ENCODE data around the gene OMP. TPM values are rescaled to one million over a fixed set of nuclear protein-coding genes. Genes with fewer than 3 reads are reported as not detected.

The OMP gene
- total RNA-seq, 1 experiment from 2014 or later: not detected

DNA sequence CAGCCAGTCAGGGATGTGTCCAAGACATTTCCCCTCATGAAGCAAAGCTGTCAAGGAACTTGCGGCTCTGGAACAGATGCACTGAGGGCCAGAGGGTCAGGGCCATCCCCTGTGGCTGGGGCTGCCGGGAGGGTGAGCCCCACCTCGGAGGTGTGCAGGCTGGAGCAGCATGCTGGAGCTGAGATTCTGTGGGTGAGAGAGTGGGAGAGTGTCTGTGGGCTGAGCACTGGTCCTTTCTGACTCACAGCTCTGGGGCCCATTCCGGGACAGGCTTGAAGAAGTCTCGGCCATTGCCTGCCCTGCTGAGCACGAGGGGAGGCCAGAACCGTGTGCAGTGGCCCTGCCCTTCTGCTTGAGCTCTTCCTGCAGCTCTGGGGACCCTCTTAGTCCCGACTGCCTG is 2.1 kb downstream of the OMP start (continued):
- TF ChIP-seq, protein P1, sequence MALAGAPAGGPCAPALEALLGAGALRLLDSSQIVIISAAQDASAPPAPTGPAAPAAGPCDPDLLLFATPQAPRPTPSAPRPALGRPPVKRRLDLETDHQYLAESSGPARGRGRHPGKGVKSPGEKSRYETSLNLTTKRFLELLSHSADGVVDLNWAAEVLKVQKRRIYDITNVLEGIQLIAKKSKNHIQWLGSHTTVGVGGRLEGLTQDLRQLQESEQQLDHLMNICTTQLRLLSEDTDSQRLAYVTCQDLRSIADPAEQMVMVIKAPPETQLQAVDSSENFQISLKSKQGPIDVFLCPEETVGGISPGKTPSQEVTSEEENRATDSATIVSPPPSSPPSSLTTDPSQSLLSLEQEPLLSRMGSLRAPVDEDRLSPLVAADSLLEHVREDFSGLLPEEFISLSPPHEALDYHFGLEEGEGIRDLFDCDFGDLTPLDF (CRISPR knock-in tag; IDR thresholded peaks at IDR 0.05): no peak
- TF ChIP-seq OVOL2 (CRISPR knock-in tag; IDR thresholded peaks at IDR 0.05; ENCODE audit: borderline replicate concordance): no peak
- TF ChIP-seq, protein P2, sequence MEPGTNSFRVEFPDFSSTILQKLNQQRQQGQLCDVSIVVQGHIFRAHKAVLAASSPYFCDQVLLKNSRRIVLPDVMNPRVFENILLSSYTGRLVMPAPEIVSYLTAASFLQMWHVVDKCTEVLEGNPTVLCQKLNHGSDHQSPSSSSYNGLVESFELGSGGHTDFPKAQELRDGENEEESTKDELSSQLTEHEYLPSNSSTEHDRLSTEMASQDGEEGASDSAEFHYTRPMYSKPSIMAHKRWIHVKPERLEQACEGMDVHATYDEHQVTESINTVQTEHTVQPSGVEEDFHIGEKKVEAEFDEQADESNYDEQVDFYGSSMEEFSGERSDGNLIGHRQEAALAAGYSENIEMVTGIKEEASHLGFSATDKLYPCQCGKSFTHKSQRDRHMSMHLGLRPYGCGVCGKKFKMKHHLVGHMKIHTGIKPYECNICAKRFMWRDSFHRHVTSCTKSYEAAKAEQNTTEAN (CRISPR knock-in tag; IDR thresholded peaks at IDR 0.05): no peak
- TF ChIP-seq ZNF317 (CRISPR knock-in tag; IDR thresholded peaks at IDR 0.05; ENCODE audit: borderline replicate concordance, low read depth): no peak
- no peak for TF ChIP-seq ZNF263 (CRISPR knock-in tag; IDR thresholded peaks at IDR 0.05; ENCODE audit: low read depth)
- no peak for TF ChIP-seq NR2C2 (CRISPR knock-in tag; IDR thresholded peaks at IDR 0.05)

DNA sequence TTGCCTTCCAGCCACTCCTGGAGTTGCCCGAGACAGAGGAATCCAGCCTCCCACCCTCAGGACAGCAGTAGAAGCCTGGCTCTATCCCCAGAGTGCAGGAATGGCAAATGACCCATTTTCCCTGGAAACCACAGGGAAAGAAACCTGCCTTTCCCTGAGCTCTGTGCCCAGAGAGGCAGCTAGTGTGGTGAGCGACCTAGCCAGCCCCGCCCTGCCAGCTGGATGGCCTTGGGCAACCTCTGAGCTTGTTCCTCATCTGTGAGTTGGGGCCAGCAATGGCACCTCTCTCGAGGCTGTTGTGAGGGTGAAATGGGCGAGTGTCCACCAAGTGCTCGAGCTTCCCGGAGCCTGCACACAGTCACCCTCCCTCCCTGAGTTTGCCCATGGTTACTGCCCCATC is 3.7 kb downstream of the OMP start:
- Mint-ChIP-seq H3K4me1 (no peaks in the 10 kb centered on the region), H3K36me3 (no peaks in the 10 kb centered on the region), H3K27ac (no peak overlapping the region), H3K4me3 (no peak overlapping the region), H3K9me3 (no peaks in the 10 kb centered on the region), H3K27me3 (ENCODE audit: low read depth) (no peaks in the 10 kb centered on the region)
- TF ChIP-seq, protein P3, sequence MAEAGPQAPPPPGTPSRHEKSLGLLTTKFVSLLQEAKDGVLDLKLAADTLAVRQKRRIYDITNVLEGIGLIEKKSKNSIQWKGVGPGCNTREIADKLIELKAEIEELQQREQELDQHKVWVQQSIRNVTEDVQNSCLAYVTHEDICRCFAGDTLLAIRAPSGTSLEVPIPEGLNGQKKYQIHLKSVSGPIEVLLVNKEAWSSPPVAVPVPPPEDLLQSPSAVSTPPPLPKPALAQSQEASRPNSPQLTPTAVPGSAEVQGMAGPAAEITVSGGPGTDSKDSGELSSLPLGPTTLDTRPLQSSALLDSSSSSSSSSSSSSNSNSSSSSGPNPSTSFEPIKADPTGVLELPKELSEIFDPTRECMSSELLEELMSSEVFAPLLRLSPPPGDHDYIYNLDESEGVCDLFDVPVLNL (CRISPR knock-in tag; IDR thresholded peaks at IDR 0.05; ENCODE audit: borderline replicate concordance, low read depth): no peak
- TF ChIP-seq, protein P4, sequence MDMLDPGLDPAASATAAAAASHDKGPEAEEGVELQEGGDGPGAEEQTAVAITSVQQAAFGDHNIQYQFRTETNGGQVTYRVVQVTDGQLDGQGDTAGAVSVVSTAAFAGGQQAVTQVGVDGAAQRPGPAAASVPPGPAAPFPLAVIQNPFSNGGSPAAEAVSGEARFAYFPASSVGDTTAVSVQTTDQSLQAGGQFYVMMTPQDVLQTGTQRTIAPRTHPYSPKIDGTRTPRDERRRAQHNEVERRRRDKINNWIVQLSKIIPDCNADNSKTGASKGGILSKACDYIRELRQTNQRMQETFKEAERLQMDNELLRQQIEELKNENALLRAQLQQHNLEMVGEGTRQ (CRISPR knock-in tag; IDR thresholded peaks at IDR 0.05): no peak
- TF ChIP-seq EMX1 (CRISPR knock-in tag; IDR thresholded peaks at IDR 0.05) (no peak), ZBTB21 (CRISPR knock-in tag; IDR thresholded peaks at IDR 0.05; ENCODE audit: borderline replicate concordance) (no peak), ELF4 (CRISPR knock-in tag; IDR thresholded peaks at IDR 0.05; ENCODE audit: low read depth) (no peak), FOXK1 (CRISPR knock-in tag; IDR thresholded peaks at IDR 0.05) (no peak), NR2C2 (CRISPR knock-in tag; IDR thresholded peaks at IDR 0.05) (no peak), OVOL2 (CRISPR knock-in tag; IDR thresholded peaks at IDR 0.05; ENCODE audit: borderline replicate concordance) (no peak), TEAD4 (CRISPR knock-in tag; IDR thresholded peaks at IDR 0.05) (no peak), ESRRA (CRISPR knock-in tag; IDR thresholded peaks at IDR 0.05; ENCODE audit: borderline replicate concordance) (no peak), TCF7 (CRISPR knock-in tag; IDR thresholded peaks at IDR 0.05; ENCODE audit: low read depth) (no peak), SOX15 (CRISPR knock-in tag; IDR thresholded peaks at IDR 0.05) (no peak)
- TF ChIP-seq, protein P5, sequence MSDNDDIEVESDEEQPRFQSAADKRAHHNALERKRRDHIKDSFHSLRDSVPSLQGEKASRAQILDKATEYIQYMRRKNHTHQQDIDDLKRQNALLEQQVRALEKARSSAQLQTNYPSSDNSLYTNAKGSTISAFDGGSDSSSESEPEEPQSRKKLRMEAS (CRISPR knock-in tag; IDR thresholded peaks at IDR 0.05): no peak
- TF ChIP-seq, protein P6, sequence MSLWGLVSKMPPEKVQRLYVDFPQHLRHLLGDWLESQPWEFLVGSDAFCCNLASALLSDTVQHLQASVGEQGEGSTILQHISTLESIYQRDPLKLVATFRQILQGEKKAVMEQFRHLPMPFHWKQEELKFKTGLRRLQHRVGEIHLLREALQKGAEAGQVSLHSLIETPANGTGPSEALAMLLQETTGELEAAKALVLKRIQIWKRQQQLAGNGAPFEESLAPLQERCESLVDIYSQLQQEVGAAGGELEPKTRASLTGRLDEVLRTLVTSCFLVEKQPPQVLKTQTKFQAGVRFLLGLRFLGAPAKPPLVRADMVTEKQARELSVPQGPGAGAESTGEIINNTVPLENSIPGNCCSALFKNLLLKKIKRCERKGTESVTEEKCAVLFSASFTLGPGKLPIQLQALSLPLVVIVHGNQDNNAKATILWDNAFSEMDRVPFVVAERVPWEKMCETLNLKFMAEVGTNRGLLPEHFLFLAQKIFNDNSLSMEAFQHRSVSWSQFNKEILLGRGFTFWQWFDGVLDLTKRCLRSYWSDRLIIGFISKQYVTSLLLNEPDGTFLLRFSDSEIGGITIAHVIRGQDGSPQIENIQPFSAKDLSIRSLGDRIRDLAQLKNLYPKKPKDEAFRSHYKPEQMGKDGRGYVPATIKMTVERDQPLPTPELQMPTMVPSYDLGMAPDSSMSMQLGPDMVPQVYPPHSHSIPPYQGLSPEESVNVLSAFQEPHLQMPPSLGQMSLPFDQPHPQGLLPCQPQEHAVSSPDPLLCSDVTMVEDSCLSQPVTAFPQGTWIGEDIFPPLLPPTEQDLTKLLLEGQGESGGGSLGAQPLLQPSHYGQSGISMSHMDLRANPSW (CRISPR knock-in tag; conservative IDR thresholded peaks at IDR 0.05; ENCODE audit: low read depth): no peak
- TF ChIP-seq, protein P7, sequence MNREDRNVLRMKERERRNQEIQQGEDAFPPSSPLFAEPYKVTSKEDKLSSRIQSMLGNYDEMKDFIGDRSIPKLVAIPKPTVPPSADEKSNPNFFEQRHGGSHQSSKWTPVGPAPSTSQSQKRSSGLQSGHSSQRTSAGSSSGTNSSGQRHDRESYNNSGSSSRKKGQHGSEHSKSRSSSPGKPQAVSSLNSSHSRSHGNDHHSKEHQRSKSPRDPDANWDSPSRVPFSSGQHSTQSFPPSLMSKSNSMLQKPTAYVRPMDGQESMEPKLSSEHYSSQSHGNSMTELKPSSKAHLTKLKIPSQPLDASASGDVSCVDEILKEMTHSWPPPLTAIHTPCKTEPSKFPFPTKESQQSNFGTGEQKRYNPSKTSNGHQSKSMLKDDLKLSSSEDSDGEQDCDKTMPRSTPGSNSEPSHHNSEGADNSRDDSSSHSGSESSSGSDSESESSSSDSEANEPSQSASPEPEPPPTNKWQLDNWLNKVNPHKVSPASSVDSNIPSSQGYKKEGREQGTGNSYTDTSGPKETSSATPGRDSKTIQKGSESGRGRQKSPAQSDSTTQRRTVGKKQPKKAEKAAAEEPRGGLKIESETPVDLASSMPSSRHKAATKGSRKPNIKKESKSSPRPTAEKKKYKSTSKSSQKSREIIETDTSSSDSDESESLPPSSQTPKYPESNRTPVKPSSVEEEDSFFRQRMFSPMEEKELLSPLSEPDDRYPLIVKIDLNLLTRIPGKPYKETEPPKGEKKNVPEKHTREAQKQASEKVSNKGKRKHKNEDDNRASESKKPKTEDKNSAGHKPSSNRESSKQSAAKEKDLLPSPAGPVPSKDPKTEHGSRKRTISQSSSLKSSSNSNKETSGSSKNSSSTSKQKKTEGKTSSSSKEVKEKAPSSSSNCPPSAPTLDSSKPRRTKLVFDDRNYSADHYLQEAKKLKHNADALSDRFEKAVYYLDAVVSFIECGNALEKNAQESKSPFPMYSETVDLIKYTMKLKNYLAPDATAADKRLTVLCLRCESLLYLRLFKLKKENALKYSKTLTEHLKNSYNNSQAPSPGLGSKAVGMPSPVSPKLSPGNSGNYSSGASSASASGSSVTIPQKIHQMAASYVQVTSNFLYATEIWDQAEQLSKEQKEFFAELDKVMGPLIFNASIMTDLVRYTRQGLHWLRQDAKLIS (CRISPR knock-in tag; IDR thresholded peaks at IDR 0.05; ENCODE audit: borderline replicate concordance): no peak
- ChIA-PET CTCF (interaction anchor here (0.7 to 6.0 kb wide), 8 partner anchors 9 to 513 kb away, joined by 3 to 48 read pairs (median 4); no protein-coding TSS in a partner anchor), POLR2A (no interaction called here)
- ATAC-seq: no peak
- no peak for DNase-seq (ENCODE audit: low spot score)
